Ovary (tissue), 9 donors: Measurements from ENCODE around the gene SPIC. TPM values are rescaled to one million over a fixed set of nuclear protein-coding genes. Genes with fewer than 3 reads are reported as not detected.

Experiments used
- DNase-seq, 5 donors: peaks; one replicate each; pipeline ENCODE4 v3.0.0-alpha.2; 2019 to 2020
- H3K27ac ChIP-seq, 2 donors: fragments of 200-600 bp; one replicate each; pipeline versions ENCODE4 v1.5.1 to v1.8.0; 2019 to 2022
- H3K27me3 ChIP-seq: fragments of 200-600 bp; one replicate; pipeline ENCODE4 v1.8.0; 2022
- H3K36me3 ChIP-seq: fragments of 200-600 bp; sonication (generic); one replicate; pipeline ENCODE4 v1.5.1; 2019
- H3K4me1 ChIP-seq: one replicate; pipeline ENCODE4 v1.8.1; 2013; ENCODE audit warnings: mild to moderate bottlenecking, moderate library complexity; ENCODE audit not compliant: insufficient read depth
- H3K4me3 ChIP-seq: fragments of 200-600 bp; sonication (generic); one replicate; pipeline ENCODE4 v1.5.1; 2017
- H3K9me3 ChIP-seq, 2 donors: fragments of 200-600 bp in 1 of 2; sonication (generic) in 1 of 2; one replicate each; pipeline versions ENCODE4 v1.5.1 to v1.8.1; 2013 to 2019; ENCODE audit warnings: mild to moderate bottlenecking in 1 of 2, moderate library complexity in 1 of 2
- CTCF ChIP-seq, 3 donors: fragments of 450-650 bp in 2 of 3; fragments of 200-600 bp in 1 of 3; IDR thresholded peaks; one replicate each; pipeline versions ENCODE4 v1.5.1 to v1.8.0; 2016 to 2022; ENCODE audit warnings: antibody characterized with exemption in 3 of 3, mild to moderate bottlenecking in 1 of 3
- EP300 ChIP-seq: sonication (generic); formaldehyde crosslinking; IDR thresholded peaks from one replicate; pipeline ENCODE4 v1.6.1; 2017; ENCODE audit warnings: antibody characterized with exemption
- POLR2A ChIP-seq: fragments of 450-650 bp; IDR thresholded peaks from one replicate; pipeline ENCODE4 v1.6.1; 2017; ENCODE audit warnings: antibody characterized with exemption, mild to moderate bottlenecking, moderate library complexity
- WGBS, 3 donors: extraction: QIAGEN DNeasy Blood & Tissue Kit in 1 of 3; methylation state at CpG; one replicate each; pipeline versions ENCODE4 v1.1.5 to v1.1.7; 2013 to 2017; 5-methylcytosine and 5-hydroxymethylcytosine counted together
- intact Hi-C, 4 donors: fragments of 100-400 bp; cut with DNase I; formaldehyde crosslinking; loops; one replicate each; pipeline versions ENCODE4 v1.11.0 to v1.15.1; 2022 to 2023
- polyA plus RNA-seq, 2 donors: library from polyadenylated mRNA; stranded (reverse); fragments of 200-250 nt in 1 of 2; fragments of 350-450 nt in 1 of 2; fragmentation: Illumina TruSeq in 1 of 2; extraction: RNeasy Lipid Tissue Mini Kit (QIAGEN cat#74804) in 1 of 2; gene quantifications; one replicate each; pipeline ENCODE4 v1.2.3, GENCODE V29; 2013 to 2014
- total RNA-seq, 7 donors: library from RNA; depleted of rRNA in 2 of 7; stranded (reverse); fragments of >200 nt in 2 of 7; fragmentation: NEBNext Ultra II Directional in 3 of 7; extraction: Animal tissue kit (Norgen Biotek cat#: 25700) in 3 of 7; gene quantifications; one replicate each; pipeline versions ENCODE4 v1.1.0 to v1.2.4, GENCODE V29; 2016 to 2023
- donor health status: DM: no; HTN: no; CAD: no; lungs with moderate emphysema.
- donor health status: DM: no; HTN: no; CAD: no.
- donor health status: Bipolar disorder and iron deficiency.
- donor health status: DM: yes; HTN: yes; CAD: no.
- donor health status: DM: no; HTN: no; CAD: no.
- donor health status: DM: yes; HTN: yes; CAD: no.

The SPIC gene
- total and polyA plus RNA-seq, 9 donors = 0.17 TPM; not detected in 8

- no peak for TF ChIP-seq CTCF (IDR thresholded peaks at IDR 0.05)
- TF ChIP-seq EP300 = no peak
- no peak for TF ChIP-seq POLR2A
- Histone ChIP-seq H3K4me1 (no peaks in the 10 kb centered on the region), H3K4me3 (no peak overlapping the region), H3K36me3 (no peaks in the 10 kb centered on the region), H3K9me3 (no peaks in the 10 kb centered on the region), H3K27ac (no peak overlapping the region), H3K27me3 (no peaks in the 10 kb centered on the region)
- intact Hi-C loops = no loop called here
- no peak for DNase-seq
Measured at GRCh38 chr12:101441461-101442224, 33.5 kb upstream of the SPIC start.

GRCh38 chr12:101455685-101456084 lies 19.5 kb upstream of the SPIC start:
- TF ChIP-seq EP300 (no peak), CTCF (IDR thresholded peaks at IDR 0.05) (no peak), POLR2A (no peak)

GRCh38 chr12:101459642-101460346 lies 15.3 kb upstream of the SPIC start:
- intact Hi-C loops = no loop called here
- no peaks in the 10 kb centered on the region for H3K9me3 ChIP-seq
- H3K36me3 ChIP-seq = no peaks in the 10 kb centered on the region
- no peaks in the 10 kb centered on the region for H3K4me1 ChIP-seq
- H3K4me3 ChIP-seq = no peak overlapping the region
- TF ChIP-seq POLR2A (no peak), EP300 (no peak), CTCF (IDR thresholded peaks at IDR 0.05) (no peak)
- no peaks in the 10 kb centered on the region for H3K27me3 ChIP-seq
- DNase-seq = no peak
- no peak overlapping the region for H3K27ac ChIP-seq
- WGBS, 3 donors = 36% methylated on average over 4 of the region's 4 CpGs

More at GRCh38 chr12:101455685-101456084, 19.5 kb upstream of the SPIC start:
- Histone ChIP-seq H3K4me3 (no peak overlapping the region), H3K27me3 (no peaks in the 10 kb centered on the region), H3K4me1 (no peaks in the 10 kb centered on the region), H3K36me3 (no peaks in the 10 kb centered on the region), H3K9me3 (no peaks in the 10 kb centered on the region), H3K27ac (no peak overlapping the region)
- intact Hi-C loops = no loop called here
- WGBS, 3 donors = 80 to 92% (median 87%) methylated on average over 4 of the region's 4 CpGs
- DNase-seq = no peak

GRCh38 chr12:101468948-101469347 lies 6.2 kb upstream of the SPIC start:
- Histone ChIP-seq H3K27ac (no peak overlapping the region), H3K27me3 (no peaks in the 10 kb centered on the region), H3K9me3 (no peaks in the 10 kb centered on the region), H3K36me3 (no peaks in the 10 kb centered on the region), H3K4me3 (no peak overlapping the region), H3K4me1 (no peaks in the 10 kb centered on the region)
- DNase-seq = no peak
- TF ChIP-seq EP300 (no peak), CTCF (IDR thresholded peaks at IDR 0.05) (no peak), POLR2A (no peak)
- WGBS, 3 donors = 45 to 54% (median 51%) methylated on average over 2 of the region's 2 CpGs
- intact Hi-C loops = no loop called here
